MCF 10A (cell line): Measurements from ENCODE around the gene CYTH2. TPM values are rescaled to one million over a fixed set of nuclear protein-coding genes. Genes with fewer than 3 reads are reported as not detected.

Experiments
- BruUV-seq: library from RNA; stranded (reverse); fragments of 400-500 nt; replicated peaks from 2 replicates; lab custom pipeline; 2021; lab: Mats Ljungman, UMichigan
- CTCF ChIA-PET: fragments of 300-600 bp; sonication (Branson Sonifier 250); formaldehyde crosslinking; extraction: SDS; loops from one replicate; lab custom pipeline; 2021; ENCODE audit warnings: antibody characterized with exemption, inconsistent platforms; lab: Yijun Ruan, JAX
- POLR2A ChIA-PET: fragments of 300-600, 350-650 bp; sonication (Branson Sonifier 250); formaldehyde crosslinking; extraction: SDS; loops from one replicate; lab custom pipeline; 2020; ENCODE audit warnings: antibody characterized with exemption, inconsistent platforms; lab: Yijun Ruan, JAX
- DNase-seq: peaks from one replicate; pipeline ENCODE4 v3.0.0-alpha.2; 2018; ENCODE audit not compliant: unreplicated experiment
- H3K27ac Mint-ChIP-seq: one replicate; pipeline ENCODE4 v1.8.0; 2022; ENCODE audit warnings: mild to moderate bottlenecking, low read depth, mixed read lengths; ENCODE audit not compliant: unreplicated experiment
- H3K27me3 Mint-ChIP-seq: one replicate; pipeline ENCODE4 v1.8.0; 2022; ENCODE audit warnings: mixed read lengths; ENCODE audit not compliant: insufficient read depth, unreplicated experiment
- H3K36me3 Mint-ChIP-seq: one replicate; pipeline ENCODE4 v1.8.0; 2022; ENCODE audit warnings: mild to moderate bottlenecking, moderate library complexity, mixed read lengths; ENCODE audit not compliant: insufficient read depth, unreplicated experiment
- H3K4me1 Mint-ChIP-seq: one replicate; pipeline ENCODE4 v1.8.0; 2022; ENCODE audit warnings: mixed read lengths; ENCODE audit not compliant: insufficient read depth, unreplicated experiment
- H3K4me3 Mint-ChIP-seq: one replicate; pipeline ENCODE4 v1.8.0; 2022; ENCODE audit warnings: mild to moderate bottlenecking, moderate library complexity, mixed read lengths; ENCODE audit not compliant: unreplicated experiment
- H3K9me3 Mint-ChIP-seq: one replicate; pipeline ENCODE4 v1.8.0; 2022; ENCODE audit warnings: mixed read lengths; ENCODE audit not compliant: unreplicated experiment
- CTCF ChIP-seq: fragments of 200-600 bp; IDR thresholded peaks from one replicate; pipeline ENCODE4 v1.8.0; 2022; ENCODE audit warnings: antibody characterized with exemption, mild to moderate bottlenecking; ENCODE audit not compliant: unreplicated experiment
- intact Hi-C: fragments of 100-400 bp; cut with micrococcal nuclease; formaldehyde crosslinking; loops from 2 replicates; pipeline ENCODE4 v1.14.1; 2022
- total RNA-seq: library from RNA; stranded (reverse); gene quantifications from 2 replicates; pipeline ENCODE4 v1.2.3, GENCODE V29; 2022

Gene CYTH2
- total RNA-seq, 1 experiment from 2014 or later: 70.3 TPM

GRCh38 chr19:48489608-48490216 is 20.5 kb downstream of the CYTH2 start:
- no peak overlapping the region for H3K4me3 Mint-ChIP-seq
- POLR2A ChIA-PET: interaction anchor here (0.5 to 3.6 kb wide), 11 partner anchors 10 to 181 kb away, joined by 3 to 22 read pairs (median 4); partner anchors contain the start of genes GRWD1, RPL18 and SPHK2
- TF ChIP-seq CTCF: peak; percentile 92
- H3K27ac Mint-ChIP-seq: no peak overlapping the region
- peak; percentile 79 for DNase-seq
- peaks cover 17% of the 10 kb centered on the region for H3K36me3 Mint-ChIP-seq
- intact Hi-C loops: loop anchor here (1.0 to 5.0 kb wide), 2 partner anchors 95 to 97 kb away; partner anchors contain the start of genes GRIN2D and KDELR1
- peaks cover 40% of the 10 kb centered on the region for H3K4me1 Mint-ChIP-seq
- CTCF ChIA-PET: interaction anchor here (0.5 to 4.9 kb wide), 35 partner anchors 10 to 319 kb away, joined by 3 to 41 read pairs (median 5); partner anchors contain the start of gene KDELR1
- H3K27me3 Mint-ChIP-seq: no peaks in the 10 kb centered on the region
- no TSS peak for BruUV-seq
- no peaks in the 10 kb centered on the region for H3K9me3 Mint-ChIP-seq

- no peak for TF ChIP-seq CTCF
- CTCF ChIA-PET: interaction anchor here (1.0 to 4.9 kb wide), 5 partner anchors 18 to 97 kb away, joined by 5 to 41 read pairs (median 7); no protein-coding TSS in a partner anchor
- Mint-ChIP-seq H3K27ac (no peak overlapping the region), H3K27me3 (no peaks in the 10 kb centered on the region), H3K4me1 (peaks cover 33% of the 10 kb centered on the region), H3K9me3 (no peaks in the 10 kb centered on the region), H3K4me3 (peak overlapping the region; percentile 29), H3K36me3 (peaks cover 22% of the 10 kb centered on the region)
- peak; percentile 54 for DNase-seq
- BruUV-seq: no TSS peak
- POLR2A ChIA-PET: no interaction called here
- intact Hi-C loops: no loop called here
These were observed 22.0 kb downstream of the CYTH2 start for GRCh38 chr19:48490981-48491792.

- DNase-seq: no peak
- Mint-ChIP-seq H3K4me1 (peaks cover 29% of the 10 kb centered on the region), H3K36me3 (peaks cover 17% of the 10 kb centered on the region), H3K9me3 (no peaks in the 10 kb centered on the region), H3K4me3 (no peak overlapping the region), H3K27ac (no peak overlapping the region), H3K27me3 (no peaks in the 10 kb centered on the region)
- ChIA-PET CTCF (no interaction called here), POLR2A (no interaction called here)
- intact Hi-C loops: no loop called here
- no TSS peak for BruUV-seq
- no peak for TF ChIP-seq CTCF
These were observed 22.6 kb downstream of the CYTH2 start for GRCh38 chr19:48491793-48492123.
